GM18499 (cell line): ENCODE results near the gene RAP1B.
A peak's percentile ranks its signal among the peaks of the same experiment; 100 is the strongest.

Source experiments
- ATAC-seq: cut with Tn5 transposase; IDR thresholded peaks from one replicate; pipeline ENCODE4 v1.9.1; 2021; ENCODE audit warnings: moderate number of reproducible peaks; ENCODE audit not compliant: insufficient read depth, unreplicated experiment

Gene RAP1B

DNA sequence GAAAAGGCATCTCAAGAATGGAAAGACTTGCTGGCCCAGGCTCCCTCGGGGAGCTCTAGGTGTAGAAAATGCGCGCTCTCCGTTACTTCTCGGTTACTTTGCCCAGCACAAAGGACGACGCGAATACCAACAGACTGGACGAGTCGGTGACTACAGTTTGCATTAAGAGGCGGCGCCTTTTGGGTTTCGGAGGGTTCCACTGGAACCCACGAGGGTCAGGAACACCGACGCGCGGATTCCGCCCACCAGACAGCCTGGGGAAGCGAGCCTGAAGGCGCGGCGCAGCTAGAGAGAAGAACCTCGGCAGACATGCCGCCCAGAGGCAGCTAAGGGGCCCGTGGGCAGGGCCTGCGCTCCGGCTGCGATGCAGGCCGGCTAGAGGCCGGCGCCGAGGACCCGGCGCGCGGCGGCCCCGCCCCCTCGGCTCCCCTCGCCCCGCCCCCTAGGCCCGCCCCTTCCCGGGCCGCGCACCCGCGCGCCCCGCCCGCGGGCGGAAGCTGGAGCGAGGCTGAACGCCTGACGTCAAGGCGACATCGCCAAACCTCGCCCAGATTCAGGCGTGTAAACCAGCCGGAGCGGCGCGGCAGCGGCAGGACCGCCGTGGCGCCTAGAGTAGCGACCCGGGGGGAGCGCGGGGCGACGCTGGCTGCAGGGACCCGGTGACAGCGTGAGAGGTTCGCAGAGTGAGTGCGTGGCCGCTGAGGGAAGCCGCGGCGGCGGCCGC lies at the start of gene RAP1B:
RAP1B (plus strand) TSS at position 530 of the 724 bp plus-strand sequence. CDS start 37,826 bp downstream, outside the sequence.
- peak; percentile 58 for ATAC-seq

GRCh38 chr12:68561830-68562229 lies 48.9 kb upstream of the RAP1B start:
- ATAC-seq, result no peak

- no peak for ATAC-seq
Observed at GRCh38 chr12:68564166-68564565, 46.5 kb upstream of the RAP1B start.

- no peak for ATAC-seq
Observed at GRCh38 chr12:68565391-68565903, 45.3 kb upstream of the RAP1B start.

- no peak for ATAC-seq
Observed at GRCh38 chr12:68568922-68569569, 41.7 kb upstream of the RAP1B start.

DNA sequence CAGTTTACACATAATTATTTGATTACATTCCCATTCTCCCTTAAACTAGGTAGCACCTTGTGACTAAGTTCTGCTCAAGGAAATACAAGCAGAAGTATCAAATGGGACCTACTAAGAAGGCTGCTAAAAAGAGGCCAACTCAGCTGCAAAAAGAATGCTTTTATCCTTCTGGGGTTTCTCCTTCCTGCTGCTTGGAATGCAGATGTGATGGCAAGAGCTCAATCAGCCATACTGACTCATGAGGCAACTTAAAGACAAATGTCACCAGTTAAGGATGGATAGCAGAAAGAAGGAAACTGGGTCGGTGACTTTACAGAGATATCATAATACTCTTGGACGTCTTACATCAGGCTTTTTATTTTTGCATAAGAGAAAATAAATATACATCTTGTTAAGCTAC lies 38.0 kb upstream of the RAP1B start:
- no peak for ATAC-seq

DNA sequence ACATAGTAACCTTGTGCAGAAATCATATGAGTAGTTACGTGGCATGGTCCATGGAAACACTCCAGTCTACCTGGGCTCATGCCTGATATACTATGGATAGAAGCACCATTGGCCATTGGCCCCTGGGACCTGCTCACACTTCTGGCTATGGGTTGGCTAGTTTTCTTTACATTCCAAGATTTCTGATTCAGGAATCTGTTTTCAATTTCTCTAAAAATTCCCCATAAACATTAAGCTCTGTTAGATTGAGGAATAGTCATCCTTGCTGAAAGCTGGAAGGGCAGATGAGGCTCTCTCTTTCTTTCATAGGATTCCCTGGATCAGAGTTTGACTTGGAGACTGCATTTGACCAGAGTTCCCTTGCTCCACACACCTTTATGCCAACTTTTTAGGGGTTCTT lies 37.3 kb upstream of the RAP1B start:
- ATAC-seq, result no peak

- ATAC-seq, result no peak
Observed at GRCh38 chr12:68577949-68578348, 32.8 kb upstream of the RAP1B start.

DNA sequence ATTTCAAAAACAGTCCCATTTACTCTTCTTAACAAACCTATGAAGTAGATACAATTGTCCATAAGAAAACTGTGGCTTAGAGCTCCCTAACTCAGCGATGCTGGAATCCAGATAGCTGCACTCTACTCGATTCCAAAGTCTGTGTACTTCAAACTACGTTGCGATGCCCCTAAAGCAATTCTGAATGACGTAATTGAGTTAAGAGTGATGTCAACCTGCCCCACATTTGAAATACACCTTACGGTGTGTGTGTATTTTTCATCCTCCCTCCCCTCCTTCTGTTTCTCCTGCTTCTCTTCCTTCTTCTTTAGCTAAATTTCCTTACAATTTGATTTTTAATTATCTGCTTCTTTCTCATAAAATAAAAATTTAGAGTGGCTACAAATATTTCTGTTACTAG lies 31.9 kb upstream of the RAP1B start:
- ATAC-seq, result no peak

DNA sequence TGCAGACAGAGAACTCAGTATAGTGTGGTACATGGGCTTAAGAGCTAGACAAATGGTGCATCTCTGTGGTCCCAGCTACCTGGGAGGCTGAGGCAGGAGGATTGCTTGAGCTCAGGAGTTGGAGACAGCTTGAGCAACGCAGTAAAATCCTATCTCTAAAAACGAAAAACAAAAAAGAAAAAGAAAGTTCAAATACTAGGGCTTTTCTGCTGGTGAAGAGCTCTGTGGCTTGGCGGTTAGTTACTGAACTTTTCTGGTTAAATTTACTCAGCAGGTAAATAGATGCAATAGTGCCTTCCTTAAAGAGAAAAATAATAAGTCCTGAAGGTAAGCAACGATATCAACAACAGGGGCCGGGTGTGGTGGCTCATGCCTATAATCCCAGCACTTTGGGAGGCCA lies 31.4 kb upstream of the RAP1B start:
- ATAC-seq, result no peak

- ATAC-seq, result no peak
Observed at GRCh38 chr12:68580911-68581310, 29.8 kb upstream of the RAP1B start.

DNA sequence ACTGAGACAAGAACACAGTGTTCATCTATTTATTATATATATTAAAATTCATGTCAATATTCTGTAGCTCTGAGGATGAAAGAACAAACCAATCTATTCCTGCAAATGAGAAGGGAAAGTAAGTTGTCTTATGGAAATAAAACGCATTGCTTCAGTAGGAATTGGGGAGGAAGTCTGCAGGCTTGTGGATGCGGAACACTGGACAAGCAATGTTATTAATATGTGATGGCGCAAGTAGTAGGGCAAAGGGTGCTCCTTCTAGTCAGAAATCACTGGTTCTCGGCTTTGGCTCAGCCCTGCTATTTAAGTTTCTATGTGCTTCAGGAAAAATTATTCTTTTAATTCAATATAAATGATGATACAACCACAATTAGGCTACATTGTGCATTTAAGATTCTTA lies 28.8 kb upstream of the RAP1B start:
- ATAC-seq, result no peak

DNA sequence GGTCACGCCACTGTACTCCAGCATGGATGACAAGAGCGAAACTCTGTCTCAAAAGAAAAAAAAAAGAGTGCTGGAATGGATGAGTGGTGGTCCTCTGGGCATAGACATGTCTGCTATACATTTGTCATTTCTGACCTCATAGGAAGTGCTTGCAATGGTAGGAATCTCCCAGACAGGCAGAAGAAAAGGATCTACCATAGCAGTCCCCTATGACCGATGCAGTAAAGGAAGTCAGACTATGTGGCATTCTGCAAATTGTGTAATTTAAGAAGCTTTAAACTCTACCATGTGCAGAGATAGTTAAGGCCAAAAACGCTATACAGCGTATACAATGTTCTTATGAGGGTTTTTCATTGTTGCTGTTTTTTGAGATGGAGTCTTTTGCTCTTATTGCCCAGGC lies 24.7 kb upstream of the RAP1B start:
- ATAC-seq, result no peak

GRCh38 chr12:68587448-68587873 lies 23.2 kb upstream of the RAP1B start:
- ATAC-seq, result peak; percentile 80

- ATAC-seq, result no peak
Observed at GRCh38 chr12:68589194-68589593, 21.5 kb upstream of the RAP1B start.

- no peak for ATAC-seq
Observed at GRCh38 chr12:68591734-68592418, 18.8 kb upstream of the RAP1B start.

GRCh38 chr12:68595241-68595640 lies 15.5 kb upstream of the RAP1B start:
- no peak for ATAC-seq

DNA sequence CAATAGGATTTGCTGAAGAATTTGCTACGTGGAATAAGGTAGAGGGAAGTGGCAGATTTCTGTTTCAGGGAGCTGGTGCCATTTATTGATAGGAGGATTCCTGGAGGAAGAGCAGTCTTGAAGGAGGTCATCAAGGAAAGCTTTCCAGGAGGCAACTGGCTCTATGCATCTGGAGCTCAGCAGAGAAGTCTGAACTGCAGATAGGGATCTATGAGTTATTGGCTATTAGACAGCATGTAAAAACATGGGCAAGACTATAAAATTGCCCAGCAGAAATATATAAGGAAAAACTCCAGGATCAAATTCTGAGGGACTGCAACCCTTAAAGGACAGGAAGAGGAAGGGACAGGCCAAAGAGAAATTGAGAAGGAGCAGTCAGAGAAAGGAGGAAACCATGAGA lies 8.9 kb upstream of the RAP1B start:
- ATAC-seq, result no peak

DNA sequence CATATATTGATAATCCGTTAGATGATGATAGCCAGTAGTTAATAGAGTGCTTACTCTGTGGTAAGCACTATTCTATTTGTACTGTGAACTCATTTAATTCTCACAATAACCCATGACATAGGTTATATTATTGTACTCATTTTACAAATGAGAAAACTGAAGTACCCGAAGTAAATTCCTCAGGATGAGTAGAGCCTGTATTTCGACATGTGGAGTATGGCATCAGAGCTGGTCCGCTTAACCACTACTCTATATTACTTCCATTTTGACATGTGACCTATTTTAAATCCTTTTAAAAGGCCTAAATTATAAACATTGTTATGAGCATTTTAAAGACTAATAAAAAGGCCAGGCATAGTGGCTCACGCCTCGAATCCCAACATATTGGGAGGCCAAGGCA lies 8.0 kb upstream of the RAP1B start:
- no peak for ATAC-seq

- no peak for ATAC-seq
Observed at GRCh38 chr12:68608191-68608590, 2.5 kb upstream of the RAP1B start.

DNA sequence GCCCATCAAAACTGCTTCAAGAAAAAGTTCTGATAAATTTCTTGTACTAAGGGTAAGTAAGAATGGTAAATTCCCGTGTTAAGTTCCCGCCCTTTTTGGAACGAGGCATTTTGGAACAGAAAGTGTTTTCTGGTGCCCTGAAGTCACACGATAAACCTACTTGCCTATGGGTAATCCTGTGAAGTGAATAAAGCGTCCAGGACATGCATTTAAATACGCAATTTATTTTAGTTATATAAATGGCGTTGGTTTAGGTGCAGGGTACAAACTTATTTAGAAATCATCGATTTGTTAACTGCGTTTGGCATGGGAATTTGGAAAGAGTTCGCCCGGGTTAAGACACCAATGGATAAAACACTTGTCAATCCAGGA lies 715 bp upstream of the RAP1B start:
- ATAC-seq, result no peak
